PC-3 (cell line): ENCODE measurements around the gene AMER2. TPM values are rescaled to one million over a fixed set of nuclear protein-coding genes. Genes with fewer than 3 reads are reported as not detected.

Experiments used
- ATAC-seq: fragments of 200-7000 bp; cut with Tn5 transposase; 2 replicates; pipeline ENCODE4 v1.9.1; 2020; ENCODE audit warnings: mild to moderate bottlenecking, moderate library complexity
- BruUV-seq: library from RNA; stranded (reverse); fragments of 400-500 nt; replicated peaks from 2 replicates; lab custom pipeline; 2021; lab: Mats Ljungman, UMichigan
- CTCF ChIA-PET: fragments of 300-600 bp; sonication (Branson Sonifier 250); formaldehyde crosslinking; loops from one replicate; lab custom pipeline; 2022; ENCODE audit warnings: antibody characterized with exemption; lab: Charles Lee
- POLR2A ChIA-PET: fragments of 300-600 bp; sonication (Branson Sonifier 250); formaldehyde crosslinking; loops from one replicate; lab custom pipeline; 2022; ENCODE audit warnings: antibody characterized with exemption; ENCODE audit not compliant: unreplicated experiment; lab: Charles Lee
- DNase-seq: peaks from one replicate; pipeline ENCODE4 v3.0.0-alpha.2; 2015
- H2AFZ ChIP-seq: fragments of 300-600 bp; sonication (generic); 2 replicates; pipeline ENCODE4 v1.6.0; 2016; ENCODE audit warnings: antibody characterized with exemption, low read length
- H3F3A ChIP-seq: fragments of 300-600 bp; sonication (generic); one replicate; pipeline ENCODE4 v1.6.0; 2017; ENCODE audit warnings: antibody characterized with exemption, low read length, control low read depth, mild to moderate bottlenecking; ENCODE audit not compliant: unreplicated experiment
- H3K27ac ChIP-seq: fragments of 300-600 bp; sonication (generic); 2 replicates; pipeline ENCODE4 v1.5.1; 2016; ENCODE audit warnings: mild to moderate bottlenecking, low read length
- H3K27me3 ChIP-seq: fragments of 300-600 bp; sonication (generic); 2 replicates; pipeline ENCODE4 v1.6.1; 2016; ENCODE audit warnings: low read length, mixed read lengths
- H3K36me3 ChIP-seq: fragments of 300-600 bp; sonication (generic); 2 replicates; pipeline ENCODE4 v1.6.1; 2016; ENCODE audit warnings: low read depth, mixed run types, low read length, mixed read lengths
- H3K4me1 ChIP-seq: fragments of 300-600 bp; sonication (generic); 2 replicates; pipeline ENCODE4 v1.5.1; 2016; ENCODE audit warnings: low read length; ENCODE audit not compliant: insufficient read depth
- H3K4me2 ChIP-seq: fragments of 300-600 bp; sonication (generic); 2 replicates; pipeline ENCODE4 v1.6.0; 2016; ENCODE audit warnings: low read length
- H3K4me3 ChIP-seq: fragments of 300-600 bp; sonication (generic); 2 replicates; pipeline ENCODE4 v1.5.1; 2016; ENCODE audit warnings: mild to moderate bottlenecking, low read length, mixed read lengths
- H3K79me2 ChIP-seq: fragments of 300-600 bp; sonication (generic); 2 replicates; pipeline ENCODE4 v1.6.1; 2017; ENCODE audit warnings: low read length, mixed read lengths
- H3K9ac ChIP-seq: fragments of 300-600 bp; sonication (generic); 2 replicates; pipeline ENCODE4 v1.6.0; 2016; ENCODE audit warnings: mild to moderate bottlenecking, low read length
- H3K9me2 ChIP-seq: fragments of 300-600 bp; sonication (generic); replicated peaks from 2 replicates; pipeline ENCODE4 v1.6.1; 2016; ENCODE audit warnings: mixed run types, low read length, mixed read lengths
- H3K9me3 ChIP-seq: fragments of 300-600 bp; sonication (generic); 2 replicates; pipeline ENCODE4 v1.6.1; 2016; ENCODE audit warnings: low read length, mixed read lengths
- H4K20me1 ChIP-seq: fragments of 300-600 bp; sonication (generic); 2 replicates; pipeline ENCODE4 v1.6.1; 2016; ENCODE audit warnings: low read length, mixed read lengths
- CTCF ChIP-seq: fragments of 300-600 bp; sonication (generic); conservative IDR thresholded peaks from 2 replicates; pipeline ENCODE4 v1.5.1; 2017; ENCODE audit warnings: antibody characterized with exemption, low read depth, mild to moderate bottlenecking, low read length
- EZH2 ChIP-seq: fragments of 300-600 bp; sonication (generic); IDR thresholded peaks from one replicate; pipeline ENCODE4 v1.6.1; 2017; ENCODE audit warnings: antibody characterized with exemption, mild to moderate bottlenecking, low read length; ENCODE audit not compliant: unreplicated experiment
- EZH2phosphoT487 ChIP-seq: fragments of 300-600 bp; sonication (generic); IDR thresholded peaks from 2 replicates; pipeline ENCODE4 v1.6.1; 2018; ENCODE audit warnings: mild to moderate bottlenecking, antibody characterized with exemption, low read length, borderline replicate concordance
- intact Hi-C: fragments of 100-400 bp; cut with micrococcal nuclease; formaldehyde crosslinking; loops from 2 replicates; pipeline ENCODE4 v1.9.0; 2023
- total RNA-seq: library from RNA; depleted of rRNA; stranded (reverse); fragments of >200 nt; gene quantifications from 2 replicates; pipeline ENCODE4 v1.2.3, GENCODE V29; 2014

Gene AMER2
- total RNA-seq, 1 experiment from 2014 or later, result not detected

GRCh38 chr13:25190771-25191170 lies 18.7 kb upstream of the AMER2 start:
- ChIA-PET CTCF (no interaction called here), POLR2A (no interaction called here)
- Histone ChIP-seq H3K27ac (no peak overlapping the region), H4K20me1 (no peaks in the 10 kb centered on the region), H3K9ac (no peak overlapping the region), H3K4me1 (no peaks in the 10 kb centered on the region), H3K27me3 (peaks cover 77% of the 10 kb centered on the region), H3K4me3 (no peak overlapping the region), H3F3A (no peaks in the 10 kb centered on the region), H3K36me3 (no peaks in the 10 kb centered on the region), H3K79me2 (no peaks in the 10 kb centered on the region), H3K9me2 (no peaks in the 10 kb centered on the region), H2AFZ (no peak overlapping the region), H3K9me3 (no peaks in the 10 kb centered on the region), H3K4me2 (no peak overlapping the region)
- DNase-seq (no peak), ATAC-seq (no peak)
- BruUV-seq, result no TSS peak
- intact Hi-C loops, result no loop called here
- TF ChIP-seq CTCF, result no peak
- no peak for TF ChIP-seq EZH2phosphoT487
- TF ChIP-seq EZH2, result no peak

DNA sequence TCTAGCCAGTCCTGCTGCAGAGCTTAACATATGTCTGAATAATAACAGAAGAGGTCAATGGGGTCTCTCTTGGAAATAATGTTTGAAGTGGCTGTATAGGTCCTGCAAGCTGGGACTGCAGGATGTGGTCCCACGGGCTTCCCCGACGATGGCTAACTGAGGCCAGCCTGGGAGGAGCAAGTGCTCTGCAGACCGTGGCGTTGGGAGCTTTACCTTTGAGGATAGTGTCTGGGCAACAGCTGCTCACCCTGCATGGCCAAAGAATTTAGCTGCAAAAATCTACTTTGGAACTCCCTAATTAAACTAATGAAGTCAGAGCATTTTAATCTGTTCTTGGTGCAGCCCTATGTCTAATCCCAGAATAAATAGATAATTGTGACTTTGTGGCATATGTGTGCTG lies 18.2 kb upstream of the AMER2 start:
- Histone ChIP-seq H3K9me3 (no peaks in the 10 kb centered on the region), H3K9me2 (no peaks in the 10 kb centered on the region), H4K20me1 (no peaks in the 10 kb centered on the region), H3K9ac (no peak overlapping the region), H3K27me3 (peaks cover 82% of the 10 kb centered on the region), H3K4me2 (no peak overlapping the region), H2AFZ (no peak overlapping the region), H3K79me2 (no peaks in the 10 kb centered on the region), H3K36me3 (no peaks in the 10 kb centered on the region), H3K27ac (no peak overlapping the region), H3F3A (no peaks in the 10 kb centered on the region), H3K4me3 (no peak overlapping the region), H3K4me1 (no peaks in the 10 kb centered on the region)
- DNase-seq (no peak), ATAC-seq (no peak)
- TF ChIP-seq EZH2phosphoT487 (no peak), CTCF (no peak), EZH2 (no peak)
- POLR2A ChIA-PET, result no interaction called here
- intact Hi-C loops, result no loop called here
- no TSS peak for BruUV-seq
- CTCF ChIA-PET, result no interaction called here

DNA sequence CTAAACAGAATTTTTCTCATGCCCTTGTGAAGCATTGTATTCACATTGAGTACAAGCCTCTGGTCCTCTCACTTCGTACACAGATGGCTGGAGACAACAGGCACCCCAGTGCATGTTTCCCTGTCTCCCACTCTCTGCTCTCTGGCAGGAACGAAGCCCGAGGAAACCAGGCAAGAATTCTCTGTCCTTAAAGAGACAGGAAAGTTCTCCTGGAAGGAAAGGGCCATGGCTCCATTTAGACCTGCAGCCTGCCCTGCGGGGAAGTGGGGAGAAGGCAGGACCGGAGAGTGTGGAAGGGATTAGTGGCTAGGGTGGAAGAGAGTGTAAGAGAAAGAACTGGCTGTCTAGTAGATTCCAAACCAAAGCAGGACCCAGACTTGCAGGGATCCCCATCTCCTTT lies 15.5 kb upstream of the AMER2 start:
- Histone ChIP-seq H2AFZ (no peak overlapping the region), H3K9ac (no peak overlapping the region), H3F3A (no peaks in the 10 kb centered on the region), H3K27ac (no peak overlapping the region), H3K4me1 (no peaks in the 10 kb centered on the region), H3K9me3 (no peaks in the 10 kb centered on the region), H3K4me2 (no peak overlapping the region), H3K9me2 (no peaks in the 10 kb centered on the region), H3K27me3 (peaks cover 81% of the 10 kb centered on the region), H3K4me3 (no peak overlapping the region), H4K20me1 (no peaks in the 10 kb centered on the region), H3K36me3 (no peaks in the 10 kb centered on the region), H3K79me2 (no peaks in the 10 kb centered on the region)
- intact Hi-C loops, result no loop called here
- no peak for ATAC-seq
- TF ChIP-seq EZH2, result no peak
- TF ChIP-seq CTCF, result no peak
- TF ChIP-seq EZH2phosphoT487, result no peak
- CTCF ChIA-PET, result no interaction called here
- POLR2A ChIA-PET, result no interaction called here
- BruUV-seq, result no TSS peak
- DNase-seq, result no peak
